Panc1 (cell line): ENCODE results near the gene RNGTT. TPM values are rescaled to one million over a fixed set of nuclear protein-coding genes. Genes with fewer than 3 reads are reported as not detected.
A peak's percentile ranks its signal among the peaks of the same experiment; 100 is the strongest.

Experiments
- ATAC-seq: fragments of 200-7000 bp; cut with Tn5 transposase; 2 replicates; pipeline ENCODE4 v1.9.1; 2020; ENCODE audit warnings: mild to moderate bottlenecking, moderate library complexity
- BruUV-seq: library from RNA; stranded (reverse); fragments of 400-500 nt; replicated peaks from 2 replicates; lab custom pipeline; 2021; lab: Mats Ljungman, UMichigan
- CTCF ChIA-PET: fragments of 300-600 bp; sonication (Branson Sonifier 250); formaldehyde crosslinking; loops from one replicate; lab custom pipeline; 2022; ENCODE audit warnings: antibody characterized with exemption; lab: Charles Lee
- POLR2A ChIA-PET: fragments of 300-600 bp; sonication (Branson Sonifier 250); formaldehyde crosslinking; loops from one replicate; lab custom pipeline; 2022; ENCODE audit warnings: antibody characterized with exemption; lab: Charles Lee
- DNase-seq: peaks from one replicate; pipeline ENCODE4 v3.0.0-alpha.2; 2010; ENCODE audit warnings: low read depth, low spot score
- H3K27ac ChIP-seq: 2 replicates; pipeline ENCODE4 v1.5.1; 2011; ENCODE audit warnings: mild to moderate bottlenecking, low read length, inconsistent platforms
- H3K27me3 ChIP-seq: fragments of 200-500 bp; sonication (Bioruptor generic); 2 replicates; pipeline ENCODE4 v1.6.0; 2014; ENCODE audit warnings: low read length, inconsistent platforms; ENCODE audit not compliant: control insufficient read depth, insufficient read depth
- H3K36me3 ChIP-seq: fragments of 200-500 bp; sonication (Bioruptor generic); 2 replicates; pipeline ENCODE4 v1.5.1; 2014; ENCODE audit warnings: inconsistent platforms, mild to moderate bottlenecking, low read length, moderate library complexity; ENCODE audit not compliant: control insufficient read depth, insufficient read depth
- H3K4me1 ChIP-seq: 2 replicates; pipeline ENCODE4 v1.5.1; 2011; ENCODE audit warnings: inconsistent platforms, mild to moderate bottlenecking, low read length, moderate library complexity; ENCODE audit not compliant: control insufficient read depth, insufficient read depth
- H3K4me3 ChIP-seq, 2 experiments: 2 replicates each; pipeline ENCODE4 v1.5.1; 2011 to 2012; ENCODE audit warnings: low read depth in 2 of 2, low read length in 2 of 2, mild to moderate bottlenecking in 2 of 2, inconsistent platforms in 1 of 2, moderate library complexity in 1 of 2
- H3K9me3 ChIP-seq: fragments of 200-500 bp; sonication (Bioruptor generic); 2 replicates; pipeline ENCODE4 v1.5.1; 2014; ENCODE audit warnings: low read depth, mild to moderate bottlenecking, inconsistent platforms, low read length, moderate library complexity; ENCODE audit not compliant: control insufficient read depth, insufficient read depth
- POLR2AphosphoS5 ChIP-seq: IDR thresholded peaks from 2 replicates; pipeline ENCODE4 v1.6.1; 2012; ENCODE audit warnings: mild to moderate bottlenecking, low read depth, low read length, moderate library complexity
- SIN3A ChIP-seq: IDR thresholded peaks from 2 replicates; pipeline ENCODE4 v1.6.1; 2012; ENCODE audit warnings: low read depth, mild to moderate bottlenecking, low read length, moderate library complexity, borderline replicate concordance; ENCODE audit not compliant: insufficient read depth
- TCF7L2 ChIP-seq: IDR thresholded peaks from 2 replicates; pipeline ENCODE4 v1.6.1; 2011; ENCODE audit warnings: mild to moderate bottlenecking, low read depth, low read length, inconsistent platforms
- in situ Hi-C: cut with HindIII; loops from 2 replicates; pipeline ENCODE4 v1.10.0; 2016; ENCODE audit warnings: low sequenced_read_pairs, low pct_unique_long_range_greater_than_20kb
- intact Hi-C: fragments of 100-400 bp; cut with micrococcal nuclease; formaldehyde crosslinking; loops from one replicate; pipeline ENCODE4 v1.10.0; 2022; ENCODE audit not compliant: unreplicated experiment
- total RNA-seq: library from RNA; stranded (reverse); gene quantifications from one replicate; pipeline ENCODE4 v1.2.1, GENCODE V29; 2021; ENCODE audit not compliant: unreplicated experiment
- TF ChIP-seq, protein P1 (sequence below): fragments of 450-650 bp; IDR thresholded peaks from 2 replicates; pipeline ENCODE4 v1.5.1; 2017; ENCODE audit warnings: mild to moderate bottlenecking
- TF ChIP-seq, protein P2 (sequence below), 2 experiments: IDR thresholded peaks; 2 replicates each; pipeline ENCODE4 v1.6.1; 2011 to 2012; ENCODE audit warnings: low read depth in 2 of 2, control low read depth in 1 of 2, low read length in 1 of 2, mild to moderate bottlenecking in 1 of 2, moderate library complexity in 1 of 2; ENCODE audit not compliant: insufficient read depth in 1 of 2

Gene RNGTT
- total RNA-seq, 1 experiment from 2014 or later: 21.2 TPM

DNA sequence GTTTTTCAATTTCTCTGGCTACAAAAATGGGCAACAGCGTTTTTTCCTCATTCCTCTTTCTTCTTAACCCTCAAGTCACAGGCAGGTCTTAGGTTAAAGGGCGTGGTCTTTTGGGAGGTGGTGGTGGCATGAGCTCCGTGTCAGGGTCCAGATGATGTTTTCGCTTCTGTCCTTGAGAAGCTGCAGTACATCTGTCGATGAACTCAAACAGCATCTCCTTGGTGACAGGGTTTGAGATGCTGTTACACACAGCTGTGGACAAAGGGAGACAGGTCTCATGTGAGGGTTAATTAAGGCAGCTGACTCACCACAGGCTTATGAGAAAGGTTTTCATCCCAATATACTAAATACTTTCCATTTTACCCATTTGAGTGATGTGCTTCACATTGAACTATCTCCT lies 350.8 kb downstream of the RNGTT start:
- CTCF ChIA-PET: no interaction called here
- Histone ChIP-seq H3K27me3 (no peaks in the 10 kb centered on the region), H3K9me3 (no peaks in the 10 kb centered on the region), H3K4me1 (no peaks in the 10 kb centered on the region), H3K4me3 (no peak overlapping the region), H3K27ac (no peak overlapping the region), H3K36me3 (no peaks in the 10 kb centered on the region)
- BruUV-seq: no TSS peak
- no peak for ATAC-seq
- no peak for DNase-seq
- POLR2A ChIA-PET: no interaction called here
- in situ Hi-C loops: no loop called here
- intact Hi-C loops: no loop called here
- TF ChIP-seq SIN3A: no peak
- TF ChIP-seq TCF7L2: no peak

DNA sequence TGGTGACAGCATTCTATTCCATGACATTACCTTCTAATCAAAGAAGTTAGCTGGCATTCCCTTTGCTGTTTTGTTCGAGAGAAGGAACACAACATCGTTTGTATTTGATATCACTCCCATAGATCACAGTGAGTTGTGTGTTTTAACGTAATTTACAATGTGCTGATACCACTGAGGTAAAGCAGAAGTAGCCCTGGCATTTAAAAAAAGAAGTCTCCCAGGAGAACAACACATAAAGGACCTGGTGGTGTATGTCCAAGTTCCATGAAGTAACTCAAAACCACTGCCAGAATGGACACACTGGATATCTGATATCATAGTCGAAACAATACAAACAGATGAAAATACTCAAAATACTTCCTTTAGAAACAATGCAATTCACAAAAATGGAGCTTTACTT lies 351.7 kb downstream of the RNGTT start:
- TSS peak; percentile 40 for BruUV-seq
- Histone ChIP-seq H3K27ac (no peak overlapping the region), H3K27me3 (no peaks in the 10 kb centered on the region), H3K36me3 (no peaks in the 10 kb centered on the region), H3K4me1 (no peaks in the 10 kb centered on the region), H3K9me3 (no peaks in the 10 kb centered on the region), H3K4me3 (no peak overlapping the region)
- in situ Hi-C loops (no loop called here), intact Hi-C loops (no loop called here)
- TF ChIP-seq POLR2AphosphoS5 (no peak), TCF7L2 (no peak), SIN3A (no peak)
- TF ChIP-seq, protein P1, sequence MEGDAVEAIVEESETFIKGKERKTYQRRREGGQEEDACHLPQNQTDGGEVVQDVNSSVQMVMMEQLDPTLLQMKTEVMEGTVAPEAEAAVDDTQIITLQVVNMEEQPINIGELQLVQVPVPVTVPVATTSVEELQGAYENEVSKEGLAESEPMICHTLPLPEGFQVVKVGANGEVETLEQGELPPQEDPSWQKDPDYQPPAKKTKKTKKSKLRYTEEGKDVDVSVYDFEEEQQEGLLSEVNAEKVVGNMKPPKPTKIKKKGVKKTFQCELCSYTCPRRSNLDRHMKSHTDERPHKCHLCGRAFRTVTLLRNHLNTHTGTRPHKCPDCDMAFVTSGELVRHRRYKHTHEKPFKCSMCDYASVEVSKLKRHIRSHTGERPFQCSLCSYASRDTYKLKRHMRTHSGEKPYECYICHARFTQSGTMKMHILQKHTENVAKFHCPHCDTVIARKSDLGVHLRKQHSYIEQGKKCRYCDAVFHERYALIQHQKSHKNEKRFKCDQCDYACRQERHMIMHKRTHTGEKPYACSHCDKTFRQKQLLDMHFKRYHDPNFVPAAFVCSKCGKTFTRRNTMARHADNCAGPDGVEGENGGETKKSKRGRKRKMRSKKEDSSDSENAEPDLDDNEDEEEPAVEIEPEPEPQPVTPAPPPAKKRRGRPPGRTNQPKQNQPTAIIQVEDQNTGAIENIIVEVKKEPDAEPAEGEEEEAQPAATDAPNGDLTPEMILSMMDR: no peak
- TF ChIP-seq, protein P2, sequence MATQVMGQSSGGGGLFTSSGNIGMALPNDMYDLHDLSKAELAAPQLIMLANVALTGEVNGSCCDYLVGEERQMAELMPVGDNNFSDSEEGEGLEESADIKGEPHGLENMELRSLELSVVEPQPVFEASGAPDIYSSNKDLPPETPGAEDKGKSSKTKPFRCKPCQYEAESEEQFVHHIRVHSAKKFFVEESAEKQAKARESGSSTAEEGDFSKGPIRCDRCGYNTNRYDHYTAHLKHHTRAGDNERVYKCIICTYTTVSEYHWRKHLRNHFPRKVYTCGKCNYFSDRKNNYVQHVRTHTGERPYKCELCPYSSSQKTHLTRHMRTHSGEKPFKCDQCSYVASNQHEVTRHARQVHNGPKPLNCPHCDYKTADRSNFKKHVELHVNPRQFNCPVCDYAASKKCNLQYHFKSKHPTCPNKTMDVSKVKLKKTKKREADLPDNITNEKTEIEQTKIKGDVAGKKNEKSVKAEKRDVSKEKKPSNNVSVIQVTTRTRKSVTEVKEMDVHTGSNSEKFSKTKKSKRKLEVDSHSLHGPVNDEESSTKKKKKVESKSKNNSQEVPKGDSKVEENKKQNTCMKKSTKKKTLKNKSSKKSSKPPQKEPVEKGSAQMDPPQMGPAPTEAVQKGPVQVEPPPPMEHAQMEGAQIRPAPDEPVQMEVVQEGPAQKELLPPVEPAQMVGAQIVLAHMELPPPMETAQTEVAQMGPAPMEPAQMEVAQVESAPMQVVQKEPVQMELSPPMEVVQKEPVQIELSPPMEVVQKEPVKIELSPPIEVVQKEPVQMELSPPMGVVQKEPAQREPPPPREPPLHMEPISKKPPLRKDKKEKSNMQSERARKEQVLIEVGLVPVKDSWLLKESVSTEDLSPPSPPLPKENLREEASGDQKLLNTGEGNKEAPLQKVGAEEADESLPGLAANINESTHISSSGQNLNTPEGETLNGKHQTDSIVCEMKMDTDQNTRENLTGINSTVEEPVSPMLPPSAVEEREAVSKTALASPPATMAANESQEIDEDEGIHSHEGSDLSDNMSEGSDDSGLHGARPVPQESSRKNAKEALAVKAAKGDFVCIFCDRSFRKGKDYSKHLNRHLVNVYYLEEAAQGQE (IDR thresholded peaks at IDR 0.05; ENCODE audit: insufficient read depth in 1 of 2, low read depth in 2 of 2, low read length in 1 of 2): no peak
- ChIA-PET POLR2A (no interaction called here), CTCF (no interaction called here)
- DNase-seq (no peak), ATAC-seq (no peak)

DNA sequence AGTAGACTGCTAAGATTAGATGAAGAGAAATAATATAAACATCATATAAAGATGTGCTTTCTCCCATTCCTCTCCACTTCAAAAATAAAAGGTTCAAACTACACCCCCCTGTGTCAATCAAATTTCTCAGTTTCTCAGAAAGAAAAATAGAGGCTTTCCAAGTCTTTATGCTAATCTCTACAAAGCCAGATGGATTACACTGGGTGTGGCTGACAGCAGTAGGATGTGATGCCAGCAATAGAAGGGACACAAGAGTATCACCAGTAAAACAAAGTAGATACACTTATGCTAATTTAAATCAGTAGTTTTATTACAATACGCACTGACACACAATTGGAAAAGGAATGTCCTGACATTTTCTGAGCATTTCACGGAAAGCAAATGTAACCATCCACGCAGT lies 353.4 kb downstream of the RNGTT start:
- Histone ChIP-seq H3K27me3 (no peaks in the 10 kb centered on the region), H3K36me3 (no peaks in the 10 kb centered on the region), H3K4me3 (no peak overlapping the region), H3K4me1 (no peaks in the 10 kb centered on the region), H3K9me3 (no peaks in the 10 kb centered on the region), H3K27ac (no peak overlapping the region)
- CTCF ChIA-PET: no interaction called here
- DNase-seq: no peak
- TF ChIP-seq SIN3A (no peak), TCF7L2 (no peak)
- TF ChIP-seq, protein P1: no peak
- POLR2A ChIA-PET: no interaction called here
- BruUV-seq: no TSS peak
- no peak for ATAC-seq
- intact Hi-C loops (no loop called here), in situ Hi-C loops (no loop called here)
